Loucy (cell line): Measurements from ENCODE around the gene DIABLO.
"Not testable (repeated sequence)": the region's sequence is repeated elsewhere in the genome, so short reads cannot be mapped to it uniquely, and the experiment has no call there.

Source experiments
- CTCF ChIP-seq: fragments of 200-600 bp; sonication (generic); conservative IDR thresholded peaks from 2 replicates; pipeline ENCODE4 v1.5.1; 2014; ENCODE audit warnings: mild to moderate bottlenecking, antibody characterized with exemption, low read length
- EZH2phosphoT487 ChIP-seq: fragments of 200-600 bp; IDR thresholded peaks from 2 replicates; pipeline ENCODE4 v1.6.1; 2018; ENCODE audit warnings: antibody characterized with exemption, mild to moderate bottlenecking, moderate library complexity, borderline replicate concordance

GRCh38 chr12:122258462-122258861 is 32.6 kb upstream of the DIABLO start:
- not testable (repeated sequence) for TF ChIP-seq CTCF, EZH2phosphoT487
